Calu3 (cell line): ENCODE measurements around the gene NXPE3. TPM values are rescaled to one million over a fixed set of nuclear protein-coding genes. Genes with fewer than 3 reads are reported as not detected.

ENCODE experiments used
- BruUV-seq: library from RNA; stranded (reverse); fragments of 400-500 nt; replicated peaks from 2 replicates; lab custom pipeline; 2021; lab: Mats Ljungman, UMichigan
- CTCF ChIA-PET: fragments of 300-600 bp; sonication (Branson Sonifier 250); formaldehyde crosslinking; loops from one replicate; lab custom pipeline; 2022; ENCODE audit warnings: antibody characterized with exemption; lab: Charles Lee
- DNase-seq: peaks from one replicate; pipeline ENCODE4 v3.0.0; 2022
- H3K27ac Mint-ChIP-seq: one replicate; pipeline ENCODE4 v1.8.0; 2022; ENCODE audit warnings: mixed read lengths; ENCODE audit not compliant: unreplicated experiment
- H3K27me3 Mint-ChIP-seq: one replicate; pipeline ENCODE4 v1.8.0; 2022; ENCODE audit warnings: mixed read lengths; ENCODE audit not compliant: unreplicated experiment
- H3K36me3 Mint-ChIP-seq: one replicate; pipeline ENCODE4 v1.8.0; 2022; ENCODE audit warnings: mild to moderate bottlenecking, moderate library complexity, mixed read lengths; ENCODE audit not compliant: insufficient read depth, unreplicated experiment
- H3K4me1 Mint-ChIP-seq: one replicate; pipeline ENCODE4 v1.8.0; 2022; ENCODE audit warnings: mild to moderate bottlenecking, low read depth, mixed read lengths; ENCODE audit not compliant: unreplicated experiment
- H3K4me3 Mint-ChIP-seq: one replicate; pipeline ENCODE4 v1.8.0; 2022; ENCODE audit warnings: mild to moderate bottlenecking, low read depth, moderate library complexity, mixed read lengths; ENCODE audit not compliant: unreplicated experiment
- H3K9me3 Mint-ChIP-seq: one replicate; pipeline ENCODE4 v1.8.0; 2022; ENCODE audit warnings: low read depth, mixed read lengths; ENCODE audit not compliant: unreplicated experiment
- intact Hi-C: fragments of 100-400 bp; cut with micrococcal nuclease; formaldehyde crosslinking; loops from one replicate; pipeline ENCODE4 v1.10.0; 2022; ENCODE audit not compliant: unreplicated experiment
- total RNA-seq: library from RNA; stranded (reverse); gene quantifications from 2 replicates; pipeline ENCODE4 v1.2.3, GENCODE V29; 2022
- TF ChIP-seq, protein P1 (sequence below): fragments of 200-600 bp; IDR thresholded peaks from one replicate; pipeline ENCODE4 v1.8.0; 2022; ENCODE audit warnings: antibody characterized with exemption; ENCODE audit not compliant: unreplicated experiment

The NXPE3 gene
- total RNA-seq, 1 experiment from 2014 or later, result 3.0 TPM

DNA sequence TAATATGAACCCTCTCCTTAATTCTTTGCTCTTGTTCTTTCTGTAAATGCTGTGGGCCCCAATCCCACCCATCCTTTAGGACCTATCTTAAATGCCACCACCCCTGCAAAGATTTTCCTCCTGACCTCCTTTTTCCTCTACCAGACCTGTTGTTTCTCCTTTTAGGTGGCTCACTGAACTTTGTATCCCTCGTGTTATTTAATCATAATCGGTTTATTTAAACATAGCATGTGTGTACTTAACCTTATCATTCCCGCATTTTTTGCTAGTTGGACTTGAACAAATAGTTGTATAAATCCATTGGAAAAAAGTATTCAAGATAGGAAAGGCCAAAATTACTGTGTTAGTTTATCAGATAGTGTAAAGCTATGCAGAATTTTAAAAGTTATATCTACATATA is 69.3 kb downstream of the NXPE3 start:
- no peak for DNase-seq
- no TSS peak for BruUV-seq
- Mint-ChIP-seq H3K36me3 (peaks cover 56% of the 10 kb centered on the region), H3K4me1 (peaks cover 16% of the 10 kb centered on the region), H3K9me3 (no peaks in the 10 kb centered on the region), H3K27me3 (no peaks in the 10 kb centered on the region), H3K4me3 (peak overlapping the region; percentile 75), H3K27ac (peak overlapping the region; percentile 77)
- TF ChIP-seq, protein P1, sequence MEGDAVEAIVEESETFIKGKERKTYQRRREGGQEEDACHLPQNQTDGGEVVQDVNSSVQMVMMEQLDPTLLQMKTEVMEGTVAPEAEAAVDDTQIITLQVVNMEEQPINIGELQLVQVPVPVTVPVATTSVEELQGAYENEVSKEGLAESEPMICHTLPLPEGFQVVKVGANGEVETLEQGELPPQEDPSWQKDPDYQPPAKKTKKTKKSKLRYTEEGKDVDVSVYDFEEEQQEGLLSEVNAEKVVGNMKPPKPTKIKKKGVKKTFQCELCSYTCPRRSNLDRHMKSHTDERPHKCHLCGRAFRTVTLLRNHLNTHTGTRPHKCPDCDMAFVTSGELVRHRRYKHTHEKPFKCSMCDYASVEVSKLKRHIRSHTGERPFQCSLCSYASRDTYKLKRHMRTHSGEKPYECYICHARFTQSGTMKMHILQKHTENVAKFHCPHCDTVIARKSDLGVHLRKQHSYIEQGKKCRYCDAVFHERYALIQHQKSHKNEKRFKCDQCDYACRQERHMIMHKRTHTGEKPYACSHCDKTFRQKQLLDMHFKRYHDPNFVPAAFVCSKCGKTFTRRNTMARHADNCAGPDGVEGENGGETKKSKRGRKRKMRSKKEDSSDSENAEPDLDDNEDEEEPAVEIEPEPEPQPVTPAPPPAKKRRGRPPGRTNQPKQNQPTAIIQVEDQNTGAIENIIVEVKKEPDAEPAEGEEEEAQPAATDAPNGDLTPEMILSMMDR, result no peak
- CTCF ChIA-PET, result no interaction called here
- intact Hi-C loops, result loop anchor here (1.0 to 5.0 kb wide), 2 partner anchors 21 to 36 kb away; no protein-coding TSS in a partner anchor

DNA sequence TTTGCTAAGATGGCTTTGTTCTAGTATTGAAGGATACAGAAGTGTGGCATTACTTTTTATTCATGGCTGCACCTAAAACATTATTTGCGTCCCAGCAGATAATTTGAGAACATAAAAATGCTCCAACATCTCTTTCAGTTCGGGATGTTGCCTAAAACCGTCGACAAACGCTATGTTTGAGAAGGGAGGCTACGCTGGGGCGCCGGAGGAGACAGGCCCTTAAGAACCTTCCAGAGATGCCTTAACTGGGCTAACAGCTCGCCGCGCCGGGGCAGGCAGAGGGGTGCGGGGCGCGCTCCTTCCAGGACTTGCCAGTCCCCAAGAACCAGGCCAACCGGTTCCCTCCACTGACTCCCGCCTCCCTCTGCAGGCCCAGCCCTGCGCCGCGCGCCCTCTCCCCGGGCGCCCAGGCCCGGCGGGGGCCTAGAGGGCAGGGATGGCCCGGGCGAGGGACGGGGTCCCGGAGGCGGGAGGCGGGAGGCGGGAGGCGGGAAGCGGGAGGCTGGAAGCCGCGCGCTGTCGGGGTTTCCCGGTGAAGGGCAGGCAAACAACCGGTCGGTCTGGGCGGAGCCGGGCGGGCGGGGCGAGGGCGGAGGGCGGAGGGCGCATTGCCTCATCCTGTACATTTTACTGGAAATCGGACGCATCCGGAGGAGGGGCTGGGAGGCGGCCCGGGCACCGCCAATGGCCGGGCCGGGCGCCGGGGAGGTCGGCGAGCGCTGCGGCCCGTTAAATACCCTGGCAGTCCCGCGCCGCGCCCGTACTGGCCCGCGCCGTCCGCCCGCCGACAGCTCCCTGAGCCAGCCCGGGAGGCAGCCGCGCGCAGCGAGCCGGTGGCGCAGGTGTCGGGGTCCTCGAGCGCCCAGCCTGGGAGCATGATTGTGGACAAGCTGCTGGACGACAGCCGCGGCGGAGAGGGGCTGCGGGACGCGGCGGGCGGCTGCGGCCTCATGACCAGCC is 70.0 kb downstream of the NXPE3 start, which contains the start of gene NFKBIZ:
Gene NFKBIZ, plus strand, starts transcription at position 761 of the 960 bp plus-strand sequence. Its CDS starts 115 bp downstream, at position 876.
- Mint-ChIP-seq H3K4me3 (peak within 1 kb of the TSS; percentile 75), H3K27me3 (no peaks in the 10 kb centered on the region), H3K4me1 (peaks cover 22% of the 10 kb centered on the region), H3K27ac (peak within 1 kb of the TSS; percentile 92), H3K36me3 (peaks cover 63% of the 10 kb centered on the region), H3K9me3 (no peaks in the 10 kb centered on the region)
- BruUV-seq, result no TSS peak
- intact Hi-C loops, result loop anchor here (1.0 to 5.0 kb wide), 2 partner anchors 22 to 37 kb away; no protein-coding TSS in a partner anchor
- TF ChIP-seq, protein P1, result no peak
- CTCF ChIA-PET, result interaction anchor here (0.5 to 1.1 kb wide), 3 partner anchors 10 to 650 kb away, joined by 3 to 10 read pairs (median 3); no protein-coding TSS in a partner anchor
- peak; percentile 94 for DNase-seq

DNA sequence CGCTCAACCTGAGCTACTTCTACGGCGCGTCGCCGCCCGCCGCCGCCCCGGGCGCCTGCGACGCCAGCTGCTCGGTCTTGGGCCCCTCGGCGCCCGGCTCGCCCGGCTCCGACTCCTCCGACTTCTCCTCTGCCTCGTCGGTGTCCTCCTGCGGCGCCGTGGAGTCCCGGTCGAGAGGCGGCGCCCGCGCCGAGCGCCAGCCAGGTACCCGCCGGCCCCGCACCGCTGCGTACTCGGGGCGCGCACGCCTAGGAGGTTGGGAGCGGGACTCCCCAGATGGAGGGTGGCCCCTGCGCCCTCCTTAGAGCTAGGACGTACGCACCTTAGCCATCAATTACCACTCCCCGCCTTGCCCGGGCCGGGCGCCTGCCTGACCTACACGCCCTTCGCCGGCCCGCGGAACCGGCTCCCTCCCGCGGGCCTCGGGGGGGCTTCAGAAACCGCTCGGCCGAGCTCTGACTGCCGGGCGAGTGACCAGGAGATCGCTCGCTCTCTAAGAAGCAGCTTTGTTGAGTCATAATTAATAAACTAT is 70.8 kb downstream of the NXPE3 start:
- BruUV-seq, result no TSS peak
- TF ChIP-seq, protein P1, result no peak
- Mint-ChIP-seq H3K4me3 (peak overlapping the region; percentile 75), H3K36me3 (peaks cover 71% of the 10 kb centered on the region), H3K27ac (peak overlapping the region; percentile 92), H3K4me1 (peaks cover 30% of the 10 kb centered on the region), H3K27me3 (no peaks in the 10 kb centered on the region), H3K9me3 (no peaks in the 10 kb centered on the region)
- CTCF ChIA-PET, result interaction anchor here (0.9 to 1.1 kb wide), 2 partner anchors 9 to 650 kb away, joined by 3 read pairs; no protein-coding TSS in a partner anchor
- no peak for DNase-seq
- intact Hi-C loops, result loop anchor here (5.0 kb wide), 1 partner anchor 37 kb away; no protein-coding TSS in a partner anchor

DNA sequence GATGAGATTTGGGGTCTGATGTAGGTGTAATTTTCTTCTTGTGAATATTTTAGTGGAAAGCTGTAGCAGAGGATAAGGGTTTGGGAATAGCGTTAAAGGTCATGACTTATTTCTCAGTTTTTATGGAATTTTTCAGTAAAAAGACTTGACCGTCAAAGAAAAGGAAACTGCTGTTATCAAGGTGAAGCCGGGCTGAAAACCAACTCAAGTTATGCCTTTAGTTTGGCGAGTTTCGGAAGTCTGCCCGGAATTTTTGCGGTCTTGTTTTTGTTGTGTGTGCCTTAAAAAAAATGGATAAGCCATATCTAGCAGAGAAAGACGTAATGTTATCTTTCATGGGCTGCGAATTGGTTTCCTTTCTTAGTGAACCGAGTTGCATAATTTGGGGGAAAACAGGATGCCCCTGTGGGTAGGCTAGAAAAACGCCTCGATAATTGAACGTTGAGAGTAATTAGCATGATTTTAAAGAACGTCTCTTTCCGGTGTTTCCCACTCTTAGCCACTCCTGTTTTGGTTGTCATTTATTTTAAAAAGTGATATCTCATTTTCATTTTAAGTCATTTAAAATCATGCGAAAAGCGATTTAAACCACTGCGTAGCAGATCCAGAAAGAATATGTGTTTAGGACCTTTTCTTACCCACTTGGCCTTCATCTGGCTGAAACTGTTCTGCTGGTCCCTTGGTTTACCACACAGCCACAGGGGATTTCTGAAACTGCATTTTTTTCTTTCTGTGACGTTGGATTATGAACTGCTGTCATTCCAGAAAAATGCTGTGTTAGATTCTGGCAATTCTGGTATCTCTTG is 71.4 kb downstream of the NXPE3 start:
- no peak for DNase-seq
- Mint-ChIP-seq H3K27ac (peak overlapping the region; percentile 92), H3K27me3 (no peaks in the 10 kb centered on the region), H3K36me3 (peaks cover 77% of the 10 kb centered on the region), H3K4me1 (peaks cover 36% of the 10 kb centered on the region), H3K4me3 (peak overlapping the region; percentile 75), H3K9me3 (no peaks in the 10 kb centered on the region)
- intact Hi-C loops, result no loop called here
- TF ChIP-seq, protein P1, result no peak
- CTCF ChIA-PET, result no interaction called here
- TSS peak; percentile 47 for BruUV-seq
